ENCODE results near the gene ZBBX. TPM values are rescaled to one million over a fixed set of nuclear protein-coding genes. Genes with fewer than 3 reads are reported as not detected.
A peak's percentile ranks its signal among the peaks of the same experiment; 100 is the strongest.
"Not testable (repeated sequence)": the region's sequence is repeated elsewhere in the genome, so short reads cannot be mapped to it uniquely, and the experiment has no call there.

The ZBBX gene
- total RNA-seq (10 to 100 TPM; 23.2 to 44.7 TPM), polyA plus RNA-seq (ENCODE audit: insufficient read depth, low read depth, low replicate concordance) (45.2 TPM)
- long read RNA-seq, donor 1: 0 reads
- long read RNA-seq, donor 2, partial matches to known transcripts: 0 of 2 reads
- long read RNA-seq, donor 2, other reads (novel, unspliced or antisense): 0 of 2 reads

GRCh38 chr3:167380004-167380689 is at the start of gene ZBBX:
ZBBX (minus strand) TSS chr3:167380297; CDS start chr3:167372901, 7,396 bp downstream.
- no peaks in the 10 kb centered on the region for H3K36me3 ChIP-seq (ENCODE audit: low read depth, missing control alignments)
- WGBS, 2 donors: 0 to 1% methylated on average over 10 to 28 of the region's 28 CpGs
- H3K9me3 ChIP-seq: no peaks in the 10 kb centered on the region
- no peaks in the 10 kb centered on the region for H3K27me3 ChIP-seq
- TF ChIP-seq CTCF (IDR thresholded peaks at IDR 0.05) (peak; percentile 80 to 90 (median 86)), POLR2A (IDR thresholded peaks at IDR 0.05) (no peak)
- intact Hi-C loops (cut with DNase I; ENCODE audit: low total_unique reads): no loop called here
- H3K4me1 ChIP-seq: no peaks in the 10 kb centered on the region
- no peak within 1 kb of the TSS for H3K27ac ChIP-seq
- DNase-seq: peak; percentile 93
- H3K4me3 ChIP-seq: peak within 1 kb of the TSS; percentile 51 to 62

- H3K36me3 ChIP-seq (ENCODE audit: low read depth, missing control alignments); H3K4me3 ChIP-seq; DNase-seq; H3K27me3 ChIP-seq; H3K9me3 ChIP-seq; intact Hi-C loops (cut with DNase I; ENCODE audit: low total_unique reads); H3K4me1 ChIP-seq; H3K27ac ChIP-seq: not testable (repeated sequence)
- 88% methylated on average over 3 of the region's 3 CpGs for WGBS, 2 donors
Observed at GRCh38 chr3:167426962-167427361, 46.9 kb upstream of the ZBBX start.

GRCh38 chr3:167422396-167422795 is 42.3 kb upstream of the ZBBX start:
- H3K27ac ChIP-seq; H3K9me3 ChIP-seq; DNase-seq; H3K27me3 ChIP-seq; H3K4me3 ChIP-seq; H3K36me3 ChIP-seq (ENCODE audit: low read depth, missing control alignments); H3K4me1 ChIP-seq; intact Hi-C loops (cut with DNase I; ENCODE audit: low total_unique reads): not testable (repeated sequence)
- 89 to 90% methylated on average over 4 of the region's 4 CpGs for WGBS, 2 donors

- H3K4me3 ChIP-seq: no peak overlapping the region
- 68 to 94% methylated on average over 1 of the region's 1 CpG for WGBS, 2 donors
- no peaks in the 10 kb centered on the region for H3K4me1 ChIP-seq
- TF ChIP-seq POLR2A (IDR thresholded peaks at IDR 0.05) (no peak), CTCF (IDR thresholded peaks at IDR 0.05) (no peak)
- no peaks in the 10 kb centered on the region for H3K9me3 ChIP-seq
- no peak overlapping the region for H3K27ac ChIP-seq
- no peaks in the 10 kb centered on the region for H3K36me3 ChIP-seq (ENCODE audit: low read depth, missing control alignments)
- H3K27me3 ChIP-seq: no peaks in the 10 kb centered on the region
- intact Hi-C loops (cut with DNase I; ENCODE audit: low total_unique reads): no loop called here
- no peak for DNase-seq
Observed at GRCh38 chr3:167409611-167410010, 29.5 kb upstream of the ZBBX start.

- intact Hi-C loops (cut with DNase I; ENCODE audit: low total_unique reads): no loop called here
- Histone ChIP-seq H3K27ac (no peak overlapping the region), H3K27me3 (no peaks in the 10 kb centered on the region), H3K4me1 (no peaks in the 10 kb centered on the region), H3K36me3 (ENCODE audit: low read depth, missing control alignments) (no peaks in the 10 kb centered on the region), H3K9me3 (no peaks in the 10 kb centered on the region), H3K4me3 (no peak overlapping the region)
- no peak for TF ChIP-seq POLR2A (IDR thresholded peaks at IDR 0.05)
- TF ChIP-seq CTCF (IDR thresholded peaks at IDR 0.05): peak in 1 of 3 experiments; percentile 12
- 71 to 74% methylated on average over 3 of the region's 3 CpGs for WGBS, 2 donors
- DNase-seq: peak; percentile 57
Observed at GRCh38 chr3:167406876-167407492, 26.9 kb upstream of the ZBBX start.

Data from testis (tissue), 5 donors.